RWPE2 (cell line): Measurements from ENCODE around the gene CYB561D2.

ENCODE experiments used
- ATAC-seq: fragments of 200-7000 bp; cut with Tn5 transposase; 3 replicates; pipeline ENCODE4 v1.9.1; 2021; ENCODE audit warnings: low read depth
- DNase-seq: peaks from one replicate; pipeline ENCODE4 v3.0.0-alpha.2; 2020; ENCODE audit warnings: low spot score
- H3K27ac ChIP-seq: fragments of 450-650 bp; 2 replicates; pipeline ENCODE4 v1.5.1; 2017; ENCODE audit warnings: mild to moderate bottlenecking; ENCODE audit not compliant: poor library complexity, severe bottlenecking
- H3K27me3 ChIP-seq: fragments of 250-450 bp; sonication (Bioruptor Pico); 2 replicates; pipeline ENCODE4 v1.5.1; 2021; ENCODE audit warnings: mild to moderate bottlenecking, moderate library complexity; ENCODE audit not compliant: insufficient read depth, poor library complexity, severe bottlenecking
- H3K36me3 ChIP-seq: fragments of 250-450 bp; sonication (Bioruptor Pico); 2 replicates; pipeline ENCODE4 v1.5.1; 2020; ENCODE audit warnings: low read depth, mild to moderate bottlenecking, moderate library complexity
- H3K4me1 ChIP-seq: fragments of 250-450 bp; sonication (Bioruptor Pico); 2 replicates; pipeline ENCODE4 v1.5.1; 2021; ENCODE audit warnings: mild to moderate bottlenecking, moderate library complexity; ENCODE audit not compliant: insufficient read depth, poor library complexity, severe bottlenecking
- H3K4me3 ChIP-seq: fragments of 250-450 bp; sonication (Bioruptor Pico); 2 replicates; pipeline ENCODE4 v1.5.1; 2021; ENCODE audit warnings: mild to moderate bottlenecking, moderate library complexity; ENCODE audit not compliant: severe bottlenecking
- H3K9me3 ChIP-seq: fragments of 250-450 bp; sonication (Bioruptor Pico); 2 replicates; pipeline ENCODE4 v1.5.1; 2021; ENCODE audit warnings: mild to moderate bottlenecking, moderate library complexity; ENCODE audit not compliant: severe bottlenecking
- TF ChIP-seq, protein P1 (sequence below): fragments of 450-650 bp; IDR thresholded peaks from one replicate; pipeline ENCODE4 v1.5.1; 2017; ENCODE audit warnings: mild to moderate bottlenecking, moderate library complexity; ENCODE audit not compliant: poor library complexity, severe bottlenecking

CYB561D2 gene

DNA sequence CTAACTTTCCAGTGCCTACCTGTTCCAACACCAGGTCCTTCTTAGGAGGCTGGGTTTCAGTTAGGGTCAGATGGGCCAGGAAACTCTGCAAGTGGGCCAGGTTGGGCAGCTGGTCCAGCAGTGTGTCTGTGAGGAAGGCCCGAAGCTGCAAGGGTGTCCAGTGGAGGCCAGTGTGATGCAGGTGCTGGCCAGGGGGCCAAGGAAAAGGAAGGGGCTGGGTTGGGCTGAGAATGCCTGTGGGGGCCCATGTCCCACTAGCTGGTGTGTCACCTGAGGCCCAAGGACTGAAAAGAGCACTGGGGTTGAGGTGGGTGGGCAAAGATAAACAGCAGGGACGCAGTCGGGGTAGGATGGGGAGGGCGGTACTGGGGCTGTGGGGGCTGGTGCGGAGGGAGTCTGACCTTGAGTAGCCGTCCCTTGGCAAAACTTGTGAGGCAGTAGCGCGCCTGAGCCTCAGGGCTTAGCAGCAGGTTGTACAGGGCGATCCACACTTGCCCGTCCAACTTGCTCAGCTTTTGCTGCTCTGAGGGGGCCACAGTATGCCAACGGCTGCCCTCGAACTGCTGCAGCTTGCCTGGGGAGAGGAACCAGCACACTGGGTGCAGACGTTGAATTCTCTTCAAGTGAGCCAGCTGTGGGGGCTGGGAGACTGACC is 8.5 kb upstream of the CYB561D2 start:
- no peak for DNase-seq
- TF ChIP-seq, protein P1, sequence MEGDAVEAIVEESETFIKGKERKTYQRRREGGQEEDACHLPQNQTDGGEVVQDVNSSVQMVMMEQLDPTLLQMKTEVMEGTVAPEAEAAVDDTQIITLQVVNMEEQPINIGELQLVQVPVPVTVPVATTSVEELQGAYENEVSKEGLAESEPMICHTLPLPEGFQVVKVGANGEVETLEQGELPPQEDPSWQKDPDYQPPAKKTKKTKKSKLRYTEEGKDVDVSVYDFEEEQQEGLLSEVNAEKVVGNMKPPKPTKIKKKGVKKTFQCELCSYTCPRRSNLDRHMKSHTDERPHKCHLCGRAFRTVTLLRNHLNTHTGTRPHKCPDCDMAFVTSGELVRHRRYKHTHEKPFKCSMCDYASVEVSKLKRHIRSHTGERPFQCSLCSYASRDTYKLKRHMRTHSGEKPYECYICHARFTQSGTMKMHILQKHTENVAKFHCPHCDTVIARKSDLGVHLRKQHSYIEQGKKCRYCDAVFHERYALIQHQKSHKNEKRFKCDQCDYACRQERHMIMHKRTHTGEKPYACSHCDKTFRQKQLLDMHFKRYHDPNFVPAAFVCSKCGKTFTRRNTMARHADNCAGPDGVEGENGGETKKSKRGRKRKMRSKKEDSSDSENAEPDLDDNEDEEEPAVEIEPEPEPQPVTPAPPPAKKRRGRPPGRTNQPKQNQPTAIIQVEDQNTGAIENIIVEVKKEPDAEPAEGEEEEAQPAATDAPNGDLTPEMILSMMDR, result no peak
- Histone ChIP-seq H3K36me3 (no peaks in the 10 kb centered on the region), H3K4me1 (peaks cover 8% of the 10 kb centered on the region), H3K4me3 (no peak overlapping the region), H3K27ac (no peak overlapping the region), H3K27me3 (no peaks in the 10 kb centered on the region), H3K9me3 (no peaks in the 10 kb centered on the region)
- no peak for ATAC-seq

DNA sequence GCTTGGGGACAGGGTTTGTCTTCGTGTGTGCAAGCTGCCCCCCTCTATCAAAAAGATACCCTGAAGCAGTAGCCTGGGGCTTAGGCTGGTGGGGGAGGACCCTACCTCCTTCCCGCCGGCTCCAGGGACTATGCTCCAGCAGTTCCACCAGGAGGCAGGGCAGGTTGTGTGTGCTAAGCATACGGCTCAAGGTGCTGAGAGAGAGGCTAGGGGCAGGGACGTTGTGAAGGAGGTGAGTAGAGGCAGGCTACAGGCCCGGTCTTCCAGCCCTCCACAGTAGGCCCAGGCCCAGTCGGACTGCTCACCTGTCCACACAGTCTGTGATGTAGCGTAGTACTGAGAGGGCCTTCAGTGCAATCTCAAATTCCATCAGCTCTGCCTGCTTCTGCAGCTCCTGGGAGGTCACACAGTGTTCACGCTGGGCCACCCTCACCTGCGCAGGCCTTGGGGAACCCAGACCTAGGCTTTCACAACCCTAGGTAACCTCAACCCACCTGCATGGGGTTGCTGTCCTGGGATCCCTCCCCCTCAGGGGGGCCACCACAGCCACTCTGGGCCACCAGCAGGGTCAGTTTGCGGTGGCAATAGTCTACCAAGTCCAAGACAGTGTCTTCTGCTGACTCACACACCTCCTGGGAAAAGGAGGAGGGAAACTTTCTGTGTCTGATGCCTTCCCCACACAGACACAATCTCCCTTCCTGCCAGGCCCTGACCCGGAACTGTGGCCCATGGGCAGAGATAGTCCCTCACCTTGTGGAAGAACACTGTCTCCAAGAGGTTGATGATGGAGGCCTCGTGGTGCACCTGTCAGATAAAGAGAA is 7.6 kb upstream of the CYB561D2 start:
- TF ChIP-seq, protein P1, result no peak
- Histone ChIP-seq H3K36me3 (peaks cover 5% of the 10 kb centered on the region; the same call in 1 of the 2 replicates), H3K4me1 (peaks cover 8% of the 10 kb centered on the region), H3K4me3 (no peak overlapping the region), H3K9me3 (no peaks in the 10 kb centered on the region), H3K27ac (no peak overlapping the region), H3K27me3 (no peaks in the 10 kb centered on the region)
- no peak for ATAC-seq
- DNase-seq, result no peak

DNA sequence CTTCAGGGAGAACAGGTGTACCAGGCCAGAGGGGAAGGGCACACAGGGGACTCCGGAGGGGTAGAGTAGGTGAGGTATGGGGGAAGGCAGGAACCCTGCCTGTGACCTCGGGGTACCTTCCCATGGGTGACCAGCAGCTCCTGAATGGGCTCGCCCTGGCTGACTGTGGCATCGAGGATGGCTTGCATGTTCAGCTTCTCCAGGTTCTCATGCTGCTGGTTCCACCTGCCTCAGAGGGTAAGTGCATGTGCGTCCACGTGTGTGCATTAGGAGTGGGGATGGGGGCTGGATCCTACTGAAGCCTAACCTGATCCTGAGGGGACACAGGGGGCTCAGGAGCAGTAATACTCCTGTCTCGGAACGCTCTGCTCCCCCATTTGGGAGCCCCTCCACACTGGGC is 5.7 kb upstream of the CYB561D2 start:
- Histone ChIP-seq H3K27me3 (no peaks in the 10 kb centered on the region), H3K9me3 (no peaks in the 10 kb centered on the region), H3K27ac (no peak overlapping the region), H3K36me3 (peaks cover 5% of the 10 kb centered on the region; the same call in 1 of the 2 replicates), H3K4me1 (peaks cover 6% of the 10 kb centered on the region), H3K4me3 (no peak overlapping the region)
- DNase-seq (no peak), ATAC-seq (no peak)
- TF ChIP-seq, protein P1, result no peak

DNA sequence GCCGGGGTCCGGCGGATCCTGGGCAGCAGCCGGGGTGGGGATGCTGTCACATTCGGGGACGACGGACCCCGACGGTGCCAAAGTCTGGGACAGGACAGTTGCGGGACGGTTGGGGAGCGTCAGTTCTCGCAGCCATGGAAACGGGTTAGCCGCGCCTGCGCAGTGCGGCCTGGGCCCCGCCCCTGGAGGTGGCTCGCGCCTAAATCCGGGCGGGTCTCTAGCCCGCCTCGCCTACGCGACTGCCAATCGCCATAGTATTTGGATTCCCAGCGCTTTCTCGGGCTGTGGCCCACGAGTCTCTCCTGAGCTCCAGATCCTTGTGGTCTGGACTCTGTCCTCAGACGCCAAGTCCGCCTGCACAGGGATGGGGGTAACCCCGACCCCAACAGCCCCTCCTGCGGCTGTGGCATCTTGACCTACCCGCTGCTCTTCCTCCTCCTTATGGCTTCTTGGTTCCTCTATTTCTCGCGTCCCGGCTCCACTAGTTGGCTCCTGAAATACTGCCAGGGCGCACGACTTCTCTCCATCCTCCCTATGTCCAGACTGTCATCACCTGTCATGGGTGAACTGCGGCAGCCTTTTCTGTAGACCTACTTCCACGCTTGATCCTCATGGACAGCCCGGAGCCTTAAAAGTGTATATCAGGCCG is 5.0 kb upstream of the CYB561D2 start, which contains the start of gene ZMYND10:
Gene ZMYND10 (minus strand): TSS at position 147 of the 649 bp plus-strand sequence. CDS start 153 bp downstream, outside the sequence.
- ATAC-seq, result peak; percentile 48
- Histone ChIP-seq H3K9me3 (no peaks in the 10 kb centered on the region), H3K4me3 (peak within 1 kb of the TSS; percentile 16), H3K27me3 (no peaks in the 10 kb centered on the region), H3K27ac (no peak within 1 kb of the TSS), H3K36me3 (peaks cover 5% of the 10 kb centered on the region; the same call in 1 of the 2 replicates), H3K4me1 (peaks cover 3% of the 10 kb centered on the region)
- TF ChIP-seq, protein P1, result no peak
- no peak for DNase-seq
